HCT116 (cell line): ENCODE measurements around the gene WDR27. TPM values are rescaled to one million over a fixed set of nuclear protein-coding genes. Genes with fewer than 3 reads are reported as not detected.

ENCODE experiments used
- ATAC-seq: fragments of 200-7000 bp; cut with Tn5 transposase; 2 replicates; pipeline ENCODE4 v1.9.1; 2020; ENCODE audit warnings: mild to moderate bottlenecking, moderate library complexity
- BruUV-seq: library from RNA; stranded (reverse); fragments of 400-500 nt; replicated peaks from 2 replicates; lab custom pipeline; 2021; lab: Mats Ljungman, UMichigan
- CTCF ChIA-PET: fragments of 300-600 bp; sonication (Branson Sonifier 250); formaldehyde crosslinking; loops from one replicate; lab custom pipeline; 2021; ENCODE audit warnings: antibody characterized with exemption; lab: Charles Lee
- POLR2A ChIA-PET: fragments of 300-600, 350-600 bp; sonication (Branson Sonifier 250); formaldehyde crosslinking; loops from one replicate; lab custom pipeline; 2021; ENCODE audit warnings: antibody characterized with exemption; lab: Charles Lee
- RAD21 ChIA-PET, 2 experiments: fragments of 300-600 bp; sonication (Branson Sonifier 250); formaldehyde crosslinking; loops; one replicate each; lab custom pipeline; 2023; ENCODE audit warnings: low total read pairs in 2 of 2; ENCODE audit not compliant: uncharacterized antibody in 2 of 2, unreplicated experiment in 2 of 2, low non-redundant PET in 1 of 2; lab: Charles Lee
- DNase-seq: peaks from one replicate; pipeline ENCODE4 v3.0.0-alpha.2; 2010; ENCODE audit warnings: low read depth, low spot score
- H2AFZ ChIP-seq: fragments of 200-600 bp; shearing (Covaris generic), sonication (generic); 2 replicates; pipeline ENCODE4 v1.6.1; 2017; ENCODE audit warnings: low read depth, mixed run types, mixed read lengths, antibody characterized with exemption, low read length; ENCODE audit not compliant: poor library complexity, severe bottlenecking
- H3K27ac ChIP-seq: 2 replicates; pipeline ENCODE4 v1.5.1; 2012; ENCODE audit warnings: low read depth, low read length
- H3K27me3 ChIP-seq: fragments of 200-600 bp; sonication (generic); 2 replicates; pipeline ENCODE4 v1.6.1; 2016; ENCODE audit warnings: mixed run types, low read length, mixed read lengths; ENCODE audit not compliant: insufficient read depth
- H3K36me3 ChIP-seq, 2 experiments: fragments of 200-500 bp in 1 of 2; fragments of 200-600 bp in 1 of 2; sonication (Bioruptor generic) in 1 of 2; sonication (generic) in 1 of 2; 2 replicates each; pipeline versions ENCODE4 v1.5.1 to v1.6.1; 2014 to 2016; ENCODE audit warnings: low read length in 2 of 2, inconsistent platforms in 1 of 2, mixed read lengths in 1 of 2, mixed run types in 1 of 2; ENCODE audit not compliant: insufficient read depth in 2 of 2, control insufficient read depth in 1 of 2
- H3K4me1 ChIP-seq, 2 experiments: fragments of 200-600 bp in 1 of 2; sonication (generic) in 1 of 2; 2 replicates each; pipeline versions ENCODE4 v1.5.1 to v1.6.1; 2012 to 2017; ENCODE audit warnings: low read length in 2 of 2, inconsistent platforms in 1 of 2, mild to moderate bottlenecking in 1 of 2, mixed read lengths in 1 of 2, mixed run types in 1 of 2, moderate library complexity in 1 of 2; ENCODE audit not compliant: insufficient read depth in 2 of 2, control insufficient read depth in 1 of 2
- H3K4me2 ChIP-seq: fragments of 200-600 bp; sonication (generic); 2 replicates; pipeline ENCODE4 v1.6.1; 2017; ENCODE audit warnings: mixed run types, low read length, mixed read lengths
- H3K4me3 ChIP-seq, 2 experiments: fragments of 200-600 bp in 1 of 2; sonication (generic) in 1 of 2; replicated peaks in 1 of 2; 2 replicates each; pipeline ENCODE4 v1.5.1; 2011 to 2016; ENCODE audit warnings: low read length in 2 of 2, control low read depth in 1 of 2, low read depth in 1 of 2, mild to moderate bottlenecking in 1 of 2, mixed read lengths in 1 of 2, mixed run types in 1 of 2
- H3K79me2 ChIP-seq: fragments of 200-600 bp; sonication (generic); 2 replicates; pipeline ENCODE4 v1.6.1; 2017; ENCODE audit warnings: mild to moderate bottlenecking, mixed run types, low read length, moderate library complexity, mixed read lengths; ENCODE audit not compliant: insufficient read depth
- H3K9ac ChIP-seq: fragments of 200-600 bp; sonication (generic); 2 replicates; pipeline ENCODE4 v1.6.1; 2016; ENCODE audit warnings: low read length, mixed read lengths
- H3K9me2 ChIP-seq: fragments of 200-600 bp; sonication (generic), shearing (Covaris generic); 2 replicates; pipeline ENCODE4 v1.6.1; 2017; ENCODE audit warnings: mixed run types, mild to moderate bottlenecking, moderate library complexity; ENCODE audit not compliant: insufficient read depth
- H3K9me3 ChIP-seq, 2 experiments: fragments of 200-500 bp in 1 of 2; fragments of 200-600 bp in 1 of 2; sonication (Bioruptor generic) in 1 of 2; sonication (generic) in 1 of 2; 2 replicates each; pipeline ENCODE4 v1.6.1; 2014 to 2017; ENCODE audit warnings: low read length in 2 of 2, mixed read lengths in 2 of 2, inconsistent platforms in 1 of 2, low read depth in 1 of 2, mild to moderate bottlenecking in 1 of 2, mixed run types in 1 of 2, moderate library complexity in 1 of 2; ENCODE audit not compliant: control insufficient read depth in 1 of 2, insufficient read depth in 1 of 2
- H4K20me1 ChIP-seq: fragments of 200-600 bp; sonication (generic), shearing (Covaris generic); 2 replicates; pipeline ENCODE4 v1.6.1; 2017; ENCODE audit warnings: mixed run types, mild to moderate bottlenecking, moderate library complexity; ENCODE audit not compliant: insufficient read depth
- ATF3 ChIP-seq: IDR thresholded peaks from 2 replicates; pipeline ENCODE4 v1.6.1; 2012
- CBX3 ChIP-seq: IDR thresholded peaks from 2 replicates; pipeline ENCODE4 v1.6.1; 2012; ENCODE audit warnings: low read depth
- CEBPB ChIP-seq: IDR thresholded peaks from 2 replicates; pipeline ENCODE4 v1.6.1; 2012; ENCODE audit warnings: low read depth
- CTCF ChIP-seq, 3 experiments: fragments of 200-600 bp in 1 of 3; sonication (generic) in 1 of 3; IDR thresholded peaks in 2 of 3; conservative IDR thresholded peaks in 1 of 3; 2 replicates each; pipeline ENCODE4 v1.5.1; 2012 to 2017; ENCODE audit warnings: low read depth in 2 of 3, low read length in 2 of 3, antibody characterized with exemption in 1 of 3, borderline replicate concordance in 1 of 3, control low read depth in 1 of 3, mild to moderate bottlenecking in 1 of 3, mixed read lengths in 1 of 3, mixed run types in 1 of 3, moderate library complexity in 1 of 3; ENCODE audit not compliant: insufficient read depth in 1 of 3
- EGR1 ChIP-seq: IDR thresholded peaks from 2 replicates; pipeline ENCODE4 v1.6.1; 2012; ENCODE audit warnings: low read depth
- ELF1 ChIP-seq: IDR thresholded peaks from 2 replicates; pipeline ENCODE4 v1.6.1; 2012; ENCODE audit warnings: low read depth, borderline replicate concordance
- EZH2 ChIP-seq: fragments of 200-600 bp; sonication (generic); IDR thresholded peaks from 2 replicates; pipeline ENCODE4 v1.6.1; 2017; ENCODE audit warnings: antibody characterized with exemption, mixed run types
- EZH2phosphoT487 ChIP-seq: fragments of 200-600 bp; IDR thresholded peaks from 2 replicates; pipeline ENCODE4 v1.6.1; 2018; ENCODE audit warnings: antibody characterized with exemption, borderline replicate concordance
- FOSL1 ChIP-seq: IDR thresholded peaks from 2 replicates; pipeline ENCODE4 v1.6.1; 2012; ENCODE audit warnings: low read depth
- JUND ChIP-seq: IDR thresholded peaks from 2 replicates; pipeline ENCODE4 v1.6.1; 2012
- MAX ChIP-seq: IDR thresholded peaks from 2 replicates; pipeline ENCODE4 v1.6.1; 2012
- POLR2A ChIP-seq: IDR thresholded peaks from 2 replicates; pipeline ENCODE4 v1.7.0; 2011; ENCODE audit warnings: borderline replicate concordance; ENCODE audit not compliant: insufficient read depth, insufficient read length; ENCODE audit errors: extremely low read depth
- POLR2AphosphoS5 ChIP-seq: IDR thresholded peaks from 2 replicates; pipeline ENCODE4 v1.6.1; 2011; ENCODE audit warnings: mild to moderate bottlenecking, low read depth, low read length, moderate library complexity
- REST ChIP-seq: IDR thresholded peaks from 2 replicates; pipeline ENCODE4 v1.6.1; 2012; ENCODE audit warnings: low read depth
- SIN3A ChIP-seq: IDR thresholded peaks from 2 replicates; pipeline ENCODE4 v1.6.1; 2012; ENCODE audit warnings: low read depth
- SRF ChIP-seq: IDR thresholded peaks from 2 replicates; pipeline ENCODE4 v1.6.1; 2012; ENCODE audit warnings: low read depth
- TCF7L2 ChIP-seq: IDR thresholded peaks from 2 replicates; pipeline ENCODE4 v1.7.0; 2011; ENCODE audit warnings: borderline replicate concordance, inconsistent platforms; ENCODE audit not compliant: insufficient read depth, insufficient read length; ENCODE audit errors: extremely low read depth
- ZBTB33 ChIP-seq: IDR thresholded peaks from 2 replicates; pipeline ENCODE4 v1.6.1; 2011; ENCODE audit warnings: mild to moderate bottlenecking, low read length, moderate library complexity; ENCODE audit not compliant: insufficient replicate concordance; ENCODE audit errors: extremely low read depth
- ZFX ChIP-seq: fragments of 450-650 bp; IDR thresholded peaks from 2 replicates; pipeline ENCODE4 v1.6.1; 2017
- ZNF274 ChIP-seq: fragments of 200-500 bp; sonication (Bioruptor generic); IDR thresholded peaks from 2 replicates; pipeline ENCODE4 v1.6.1; 2014; ENCODE audit warnings: mild to moderate bottlenecking, low read depth, low read length, inconsistent platforms
- intact Hi-C: fragments of 100-400 bp; cut with micrococcal nuclease; formaldehyde crosslinking; loops from 2 replicates; pipeline ENCODE4 v1.10.0; 2022
- total RNA-seq: library from RNA; stranded (reverse); gene quantifications from one replicate; pipeline ENCODE4 v1.2.1, GENCODE V29; 2021; ENCODE audit not compliant: unreplicated experiment

WDR27 gene
- total RNA-seq, 1 experiment from 2014 or later = 60.6 TPM

- Histone ChIP-seq H4K20me1 (no peaks in the 10 kb centered on the region), H3K4me2 (no peak overlapping the region), H3K4me1 (peaks cover 0 to 8% of the 10 kb centered on the region in 2 experiments; a peak in 1 of 4 replicates), H2AFZ (no peak overlapping the region), H3K36me3 (peaks cover 0 to 14% of the 10 kb centered on the region in 2 experiments; a peak in 2 of 4 replicates), H3K9me2 (no peaks in the 10 kb centered on the region), H3K9ac (no peak overlapping the region), H3K27ac (no peak overlapping the region), H3K79me2 (peaks cover 55% of the 10 kb centered on the region; the same call in 1 of the 2 replicates), H3K4me3 (no peak overlapping the region), H3K9me3 (peaks cover 0 to 6% of the 10 kb centered on the region in 2 experiments; a peak in 1 of 4 replicates), H3K27me3 (no peaks in the 10 kb centered on the region)
- no peak for DNase-seq
- BruUV-seq = no TSS peak
- ATAC-seq = no peak
- intact Hi-C loops = no loop called here
- TF ChIP-seq TCF7L2 (no peak), CTCF (IDR thresholded peaks at IDR 0.05 in 2 of 3, conservative IDR thresholded peaks at IDR 0.05 in 1 of 3; ENCODE audit: borderline replicate concordance in 1 of 3, insufficient read depth in 1 of 3, low read depth in 2 of 3, low read length in 2 of 3) (no peak), CBX3 (no peak), SIN3A (no peak), POLR2AphosphoS5 (no peak), EGR1 (no peak), ATF3 (no peak), ZFX (no peak), SRF (no peak), EZH2phosphoT487 (no peak), MAX (no peak), EZH2 (no peak), JUND (no peak), CEBPB (no peak), ZNF274 (no peak), REST (no peak), FOSL1 (no peak), ELF1 (no peak), POLR2A (no peak), ZBTB33 (no peak)
- ChIA-PET RAD21 (no interaction called here), POLR2A (interaction anchor here (1.0 to 1.4 kb wide), 2 partner anchors 9 to 10 kb away, joined by 3 to 6 read pairs; partner anchors contain the start of genes C6orf120 and WDR27), CTCF (no interaction called here)
Observed at GRCh38 chr6:169692516-169692915, 9.3 kb downstream of the WDR27 start.
